MM.1S (cell line): ENCODE results near the gene IRS2.

ENCODE experiments used
- DNase-seq: peaks from one replicate; pipeline ENCODE4 v3.0.0-alpha.2; 2015
- H2AFZ ChIP-seq: fragments of 300-600 bp; sonication (generic); 2 replicates; pipeline ENCODE4 v1.6.0; 2016; ENCODE audit warnings: antibody characterized with exemption, low read length
- H3F3A ChIP-seq: fragments of 300-600 bp; sonication (generic); 2 replicates; pipeline ENCODE4 v1.6.1; 2016; ENCODE audit warnings: mild to moderate bottlenecking, antibody characterized with exemption, low read length, moderate library complexity, mixed read lengths; ENCODE audit not compliant: insufficient read depth
- H3K27ac ChIP-seq: fragments of 300-600 bp; sonication (generic); 2 replicates; pipeline ENCODE4 v1.5.1; 2016; ENCODE audit warnings: mild to moderate bottlenecking, low read length
- H3K27me3 ChIP-seq: fragments of 300-600 bp; sonication (generic); replicated peaks from 2 replicates; pipeline ENCODE4 v1.6.0; 2016; ENCODE audit warnings: low read length; ENCODE audit not compliant: insufficient read depth
- H3K36me3 ChIP-seq: fragments of 300-600 bp; sonication (generic); replicated peaks from 2 replicates; pipeline ENCODE4 v1.6.1; 2016; ENCODE audit warnings: mild to moderate bottlenecking, low read length, mixed read lengths; ENCODE audit not compliant: insufficient read depth
- H3K4me1 ChIP-seq: fragments of 300-600 bp; sonication (generic); 2 replicates; pipeline ENCODE4 v1.6.1; 2016; ENCODE audit warnings: low read length, mixed read lengths
- H3K4me2 ChIP-seq: fragments of 300-600 bp; sonication (generic); 2 replicates; pipeline ENCODE4 v1.6.0; 2016; ENCODE audit warnings: low read depth, low read length
- H3K4me3 ChIP-seq: fragments of 300-600 bp; sonication (generic); 2 replicates; pipeline ENCODE4 v1.5.1; 2016; ENCODE audit warnings: low read length, mixed read lengths
- H3K79me2 ChIP-seq: fragments of 300-600 bp; sonication (generic); 2 replicates; pipeline ENCODE4 v1.6.1; 2016; ENCODE audit warnings: mixed run types, low read length, mixed read lengths
- H3K9ac ChIP-seq: fragments of 300-600 bp; sonication (generic); 2 replicates; pipeline ENCODE4 v1.6.1; 2016; ENCODE audit warnings: low read length, mixed read lengths
- H3K9me2 ChIP-seq: fragments of 300-600 bp; sonication (generic); replicated peaks from 2 replicates; pipeline ENCODE4 v1.6.1; 2016; ENCODE audit warnings: mild to moderate bottlenecking, low read length, mixed read lengths; ENCODE audit not compliant: insufficient read depth
- H3K9me3 ChIP-seq: fragments of 300-600 bp; sonication (generic); replicated peaks from 2 replicates; pipeline ENCODE4 v1.6.1; 2016; ENCODE audit warnings: mild to moderate bottlenecking, low read length, mixed read lengths; ENCODE audit not compliant: insufficient read depth
- H4K20me1 ChIP-seq: fragments of 300-600 bp; sonication (generic); 2 replicates; pipeline ENCODE4 v1.6.1; 2016; ENCODE audit warnings: mild to moderate bottlenecking, low read length, moderate library complexity, mixed read lengths; ENCODE audit not compliant: insufficient read depth
- EZH2 ChIP-seq: fragments of 300-600 bp; sonication (generic); optimal IDR thresholded peaks from 2 replicates; pipeline ENCODE3; 2017; ENCODE audit warnings: low read depth, mild to moderate bottlenecking, antibody characterized with exemption, low read length, mixed read lengths
- EZH2phosphoT487 ChIP-seq: fragments of 300-600 bp; sonication (generic); IDR thresholded peaks from 2 replicates; pipeline ENCODE4 v1.6.1; 2018; ENCODE audit warnings: antibody characterized with exemption, low read length
- TF ChIP-seq, protein P1 (sequence below): fragments of 300-600 bp; sonication (generic); IDR thresholded peaks from 2 replicates; pipeline ENCODE4 v1.5.1; 2016; ENCODE audit warnings: antibody characterized with exemption, low read length, mixed read lengths

Gene IRS2

DNA sequence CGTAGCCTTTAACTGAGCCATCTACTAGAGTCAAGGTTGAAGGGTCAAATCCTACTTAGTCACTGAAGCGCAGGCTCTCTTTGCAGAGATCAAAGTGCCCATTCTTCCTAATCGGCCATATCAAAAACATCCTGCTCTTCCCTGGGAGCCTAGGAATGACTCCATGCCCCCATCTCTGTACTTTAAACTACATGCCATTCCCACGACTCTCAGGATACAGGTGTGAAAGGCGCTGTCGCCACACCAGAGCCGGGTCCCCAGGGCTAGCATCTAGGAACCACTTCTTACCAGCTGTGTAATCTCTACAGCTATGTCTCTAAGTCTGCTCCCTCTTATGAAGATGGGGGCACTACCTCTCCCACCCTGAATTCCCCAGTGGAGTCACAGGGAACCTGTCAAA, 22.3 kb downstream of the IRS2 start:
- Histone ChIP-seq H4K20me1 (no peaks in the 10 kb centered on the region), H3K79me2 (peaks cover 85% of the 10 kb centered on the region), H2AFZ (no peak overlapping the region), H3K9me2 (no peaks in the 10 kb centered on the region), H3F3A (no peaks in the 10 kb centered on the region), H3K4me3 (no peak overlapping the region), H3K4me1 (no peaks in the 10 kb centered on the region), H3K4me2 (no peak overlapping the region), H3K9me3 (no peaks in the 10 kb centered on the region), H3K9ac (no peak overlapping the region), H3K36me3 (no peaks in the 10 kb centered on the region), H3K27ac (no peak overlapping the region), H3K27me3 (no peaks in the 10 kb centered on the region)
- DNase-seq: no peak
- TF ChIP-seq, protein P1, sequence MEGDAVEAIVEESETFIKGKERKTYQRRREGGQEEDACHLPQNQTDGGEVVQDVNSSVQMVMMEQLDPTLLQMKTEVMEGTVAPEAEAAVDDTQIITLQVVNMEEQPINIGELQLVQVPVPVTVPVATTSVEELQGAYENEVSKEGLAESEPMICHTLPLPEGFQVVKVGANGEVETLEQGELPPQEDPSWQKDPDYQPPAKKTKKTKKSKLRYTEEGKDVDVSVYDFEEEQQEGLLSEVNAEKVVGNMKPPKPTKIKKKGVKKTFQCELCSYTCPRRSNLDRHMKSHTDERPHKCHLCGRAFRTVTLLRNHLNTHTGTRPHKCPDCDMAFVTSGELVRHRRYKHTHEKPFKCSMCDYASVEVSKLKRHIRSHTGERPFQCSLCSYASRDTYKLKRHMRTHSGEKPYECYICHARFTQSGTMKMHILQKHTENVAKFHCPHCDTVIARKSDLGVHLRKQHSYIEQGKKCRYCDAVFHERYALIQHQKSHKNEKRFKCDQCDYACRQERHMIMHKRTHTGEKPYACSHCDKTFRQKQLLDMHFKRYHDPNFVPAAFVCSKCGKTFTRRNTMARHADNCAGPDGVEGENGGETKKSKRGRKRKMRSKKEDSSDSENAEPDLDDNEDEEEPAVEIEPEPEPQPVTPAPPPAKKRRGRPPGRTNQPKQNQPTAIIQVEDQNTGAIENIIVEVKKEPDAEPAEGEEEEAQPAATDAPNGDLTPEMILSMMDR: no peak
- TF ChIP-seq EZH2 (no peak), EZH2phosphoT487 (no peak)

DNA sequence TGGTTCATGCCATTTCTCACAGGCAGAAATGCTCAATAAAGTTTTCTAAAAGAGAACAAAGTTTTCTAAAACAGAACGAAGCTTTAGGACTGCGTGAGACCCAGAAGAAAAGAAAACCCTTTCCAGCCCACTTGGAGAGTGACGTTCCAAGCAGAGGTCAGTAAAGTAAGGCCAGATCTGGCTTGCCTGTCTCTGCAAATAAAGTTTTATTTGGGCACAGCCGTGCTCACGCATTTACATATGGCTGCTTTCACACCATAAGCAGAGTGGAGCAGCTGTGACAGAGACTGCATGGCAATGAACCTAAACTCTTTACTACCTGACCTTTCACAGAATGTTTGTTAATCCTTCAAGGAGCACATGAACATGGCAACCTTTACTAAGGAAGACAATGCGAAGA, 23.6 kb downstream of the IRS2 start:
- Histone ChIP-seq H3K4me3 (no peak overlapping the region), H3K36me3 (no peaks in the 10 kb centered on the region), H3K9ac (no peak overlapping the region), H3K4me2 (no peak overlapping the region), H3K9me3 (no peaks in the 10 kb centered on the region), H4K20me1 (no peaks in the 10 kb centered on the region), H2AFZ (no peak overlapping the region), H3K9me2 (no peaks in the 10 kb centered on the region), H3K4me1 (no peaks in the 10 kb centered on the region), H3K27me3 (no peaks in the 10 kb centered on the region), H3K27ac (no peak overlapping the region), H3F3A (no peaks in the 10 kb centered on the region), H3K79me2 (peaks cover 83% of the 10 kb centered on the region)
- no peak for DNase-seq
- TF ChIP-seq EZH2phosphoT487 (no peak), EZH2 (no peak)
- TF ChIP-seq, protein P1: no peak

DNA sequence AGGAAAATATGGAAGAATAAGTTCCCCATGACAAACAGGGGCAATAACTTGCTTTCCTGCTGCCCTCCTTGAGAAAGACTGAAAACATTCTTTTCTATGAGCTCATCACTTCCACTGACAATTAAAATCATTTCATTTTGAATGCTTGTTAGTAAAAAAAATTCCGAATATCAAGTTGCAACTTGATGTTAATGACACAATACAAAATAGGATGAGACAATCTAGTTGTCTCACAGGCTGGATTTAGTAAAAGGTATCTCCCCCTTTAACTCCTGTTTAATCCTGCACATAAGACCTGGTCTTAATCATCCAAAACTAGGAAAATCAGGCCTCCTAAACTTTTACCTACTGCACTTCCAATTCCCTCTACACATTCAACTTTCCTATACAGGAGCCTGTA, 24.7 kb downstream of the IRS2 start:
- Histone ChIP-seq H2AFZ (no peak overlapping the region), H4K20me1 (no peaks in the 10 kb centered on the region), H3F3A (no peaks in the 10 kb centered on the region), H3K4me3 (no peak overlapping the region), H3K9me2 (no peaks in the 10 kb centered on the region), H3K27ac (no peak overlapping the region), H3K4me1 (no peaks in the 10 kb centered on the region), H3K36me3 (no peaks in the 10 kb centered on the region), H3K9me3 (no peaks in the 10 kb centered on the region), H3K27me3 (no peaks in the 10 kb centered on the region), H3K79me2 (peaks cover 72% of the 10 kb centered on the region), H3K9ac (no peak overlapping the region), H3K4me2 (no peak overlapping the region)
- TF ChIP-seq EZH2 (no peak), EZH2phosphoT487 (no peak)
- TF ChIP-seq, protein P1: no peak
- no peak for DNase-seq
